GM18511 (cell line): Measurements from ENCODE around the gene ACTG2.
A peak's percentile ranks its signal among the peaks of the same experiment; 100 is the strongest.

Source experiments
- ATAC-seq: cut with Tn5 transposase; IDR thresholded peaks from one replicate; pipeline ENCODE4 v1.9.1; 2021; ENCODE audit warnings: mild to moderate bottlenecking, moderate library complexity; ENCODE audit not compliant: unreplicated experiment

ACTG2 gene

GRCh38 chr2:73911548-73912208, 18.9 kb downstream of the ACTG2 start:
- ATAC-seq: no peak

GRCh38 chr2:73913414-73914054, 20.7 kb downstream of the ACTG2 start:
- no peak for ATAC-seq

- no peak for ATAC-seq
Measured at GRCh38 chr2:73914667-73915066, 21.9 kb downstream of the ACTG2 start.

GRCh38 chr2:73915437-73915993, 22.7 kb downstream of the ACTG2 start:
- ATAC-seq: no peak

- ATAC-seq: no peak
Measured at GRCh38 chr2:73916666-73917065, 23.9 kb downstream of the ACTG2 start.

- ATAC-seq: no peak
Measured at GRCh38 chr2:73917296-73917695, 24.5 kb downstream of the ACTG2 start.

GRCh38 chr2:73917696-73918207, 24.9 kb downstream of the ACTG2 start:
- no peak for ATAC-seq

- ATAC-seq: no peak
Measured at GRCh38 chr2:73918856-73919255, 26.0 kb downstream of the ACTG2 start.

- no peak for ATAC-seq
Measured at GRCh38 chr2:73919596-73920228, 26.9 kb downstream of the ACTG2 start.

GRCh38 chr2:73920577-73921545, 28.1 kb downstream of the ACTG2 start:
- no peak for ATAC-seq

GRCh38 chr2:73921581-73921980, 28.8 kb downstream of the ACTG2 start:
- ATAC-seq: no peak

GRCh38 chr2:73922681-73923080, 29.9 kb downstream of the ACTG2 start:
- ATAC-seq: no peak

GRCh38 chr2:73925033-73925704, 32.4 kb downstream of the ACTG2 start:
- ATAC-seq: no peak

GRCh38 chr2:73925853-73926492, 33.2 kb downstream of the ACTG2 start:
- ATAC-seq: no peak

GRCh38 chr2:73926493-73927327, 33.9 kb downstream of the ACTG2 start, which contains the start of gene DGUOK:
TSS of gene DGUOK (plus strand) at chr2:73926880. CDS start at chr2:73926911, 31 bp downstream.
- peak; percentile 99 for ATAC-seq

GRCh38 chr2:73927344-73927743, 34.5 kb downstream of the ACTG2 start:
- no peak for ATAC-seq

- no peak for ATAC-seq
Measured at GRCh38 chr2:73928963-73929347, 36.1 kb downstream of the ACTG2 start.

- ATAC-seq: no peak
Measured at GRCh38 chr2:73930386-73930785, 37.6 kb downstream of the ACTG2 start.
